DOHH2 (cell line): Measurements from ENCODE around the gene EGFLAM.

ENCODE experiments used
- H3F3A ChIP-seq: fragments of 200-600 bp; sonication (generic), shearing (Covaris generic); 2 replicates; pipeline ENCODE4 v1.6.0; 2016; ENCODE audit warnings: antibody characterized with exemption, mild to moderate bottlenecking; ENCODE audit not compliant: control insufficient read depth, insufficient read depth
- H3K27ac ChIP-seq: fragments of 200-600 bp; sonication (generic); 2 replicates; pipeline ENCODE4 v1.5.1; 2014; ENCODE audit warnings: low read depth, mild to moderate bottlenecking, low read length, moderate library complexity
- H3K27me3 ChIP-seq: fragments of 200-600 bp; sonication (generic); 2 replicates; pipeline ENCODE4 v1.6.1; 2014; ENCODE audit warnings: mild to moderate bottlenecking, low read length, mixed read lengths; ENCODE audit not compliant: control insufficient read depth
- H3K36me3 ChIP-seq: fragments of 200-600 bp; sonication (generic); 2 replicates; pipeline ENCODE4 v1.6.1; 2014; ENCODE audit warnings: mild to moderate bottlenecking, low read length, moderate library complexity, mixed read lengths; ENCODE audit not compliant: control insufficient read depth
- H3K4me1 ChIP-seq: fragments of 200-600 bp; sonication (generic); 2 replicates; pipeline ENCODE4 v1.6.1; 2014; ENCODE audit warnings: mild to moderate bottlenecking, low read length, mixed read lengths; ENCODE audit not compliant: control insufficient read depth
- H3K4me2 ChIP-seq: fragments of 200-600 bp; sonication (generic); 2 replicates; pipeline ENCODE4 v1.6.0; 2014; ENCODE audit warnings: mild to moderate bottlenecking, low read length, moderate library complexity
- H3K4me3 ChIP-seq: fragments of 200-600 bp; sonication (generic); 2 replicates; pipeline ENCODE4 v1.5.1; 2014; ENCODE audit warnings: mild to moderate bottlenecking, low read length, mixed read lengths
- H3K79me2 ChIP-seq: fragments of 200-600 bp; sonication (generic); 2 replicates; pipeline ENCODE4 v1.6.1; 2014; ENCODE audit warnings: mild to moderate bottlenecking, low read length, mixed read lengths; ENCODE audit not compliant: control insufficient read depth
- H3K9me2 ChIP-seq: fragments of 200-600 bp; sonication (generic); replicated peaks from 2 replicates; pipeline ENCODE4 v1.6.1; 2014; ENCODE audit warnings: mild to moderate bottlenecking, low read length, mixed read lengths; ENCODE audit not compliant: control insufficient read depth
- H3K9me3 ChIP-seq: fragments of 200-600 bp; sonication (generic); 2 replicates; pipeline ENCODE4 v1.6.1; 2014; ENCODE audit warnings: antibody characterized with exemption, low read length, mixed read lengths; ENCODE audit not compliant: control insufficient read depth, insufficient read depth
- H4K20me1 ChIP-seq: fragments of 200-600 bp; sonication (generic); 2 replicates; pipeline ENCODE4 v1.6.0; 2014; ENCODE audit warnings: low read depth, mild to moderate bottlenecking, antibody characterized with exemption, low read length, moderate library complexity; ENCODE audit not compliant: control insufficient read depth, insufficient read depth
- CTCF ChIP-seq: fragments of 200-600 bp; sonication (generic); IDR thresholded peaks from one replicate; pipeline ENCODE4 v1.5.1; 2014; ENCODE audit warnings: antibody characterized with exemption, mild to moderate bottlenecking, low read depth, low read length; ENCODE audit not compliant: poor library complexity, severe bottlenecking
- EZH2phosphoT487 ChIP-seq: fragments of 200-600 bp; sonication (generic); IDR thresholded peaks from 2 replicates; pipeline ENCODE4 v1.6.1; 2017; ENCODE audit warnings: borderline replicate concordance, mild to moderate bottlenecking, antibody characterized with exemption, low read length, moderate library complexity, mixed read lengths

The EGFLAM gene

GRCh38 chr5:38258042-38258318 lies 379 bp upstream of the EGFLAM start:
- Histone ChIP-seq H3K9me3 (no peaks in the 10 kb centered on the region), H3K4me1 (no peaks in the 10 kb centered on the region), H3K4me2 (no peak overlapping the region), H3K9me2 (no peaks in the 10 kb centered on the region), H3F3A (no peaks in the 10 kb centered on the region), H3K4me3 (no peak overlapping the region), H3K27me3 (no peaks in the 10 kb centered on the region; the same call in 1 of the 2 replicates), H3K36me3 (no peaks in the 10 kb centered on the region), H4K20me1 (no peaks in the 10 kb centered on the region), H3K79me2 (no peaks in the 10 kb centered on the region), H3K27ac (no peak overlapping the region)
- TF ChIP-seq CTCF (no peak), EZH2phosphoT487 (no peak)

GRCh38 chr5:38259062-38259808 lies 876 bp downstream of the EGFLAM start:
- Histone ChIP-seq H3K79me2 (no peaks in the 10 kb centered on the region), H3K27me3 (no peaks in the 10 kb centered on the region; the same call in 1 of the 2 replicates), H3K27ac (no peak overlapping the region), H4K20me1 (no peaks in the 10 kb centered on the region), H3K4me1 (no peaks in the 10 kb centered on the region), H3K4me2 (no peak overlapping the region), H3K36me3 (no peaks in the 10 kb centered on the region), H3K9me3 (no peaks in the 10 kb centered on the region), H3K4me3 (no peak overlapping the region), H3F3A (no peaks in the 10 kb centered on the region), H3K9me2 (no peaks in the 10 kb centered on the region)
- TF ChIP-seq CTCF (no peak), EZH2phosphoT487 (no peak)

GRCh38 chr5:38259809-38260160 lies 1.4 kb downstream of the EGFLAM start:
- Histone ChIP-seq H3K4me1 (no peaks in the 10 kb centered on the region), H3K9me2 (no peaks in the 10 kb centered on the region), H3K79me2 (no peaks in the 10 kb centered on the region), H3K9me3 (no peaks in the 10 kb centered on the region), H3K27me3 (no peaks in the 10 kb centered on the region; the same call in 1 of the 2 replicates), H3K4me3 (no peak overlapping the region), H3F3A (no peaks in the 10 kb centered on the region), H3K36me3 (no peaks in the 10 kb centered on the region), H4K20me1 (no peaks in the 10 kb centered on the region), H3K27ac (no peak overlapping the region), H3K4me2 (no peak overlapping the region)
- no peak for TF ChIP-seq EZH2phosphoT487
- no peak for TF ChIP-seq CTCF
